SJCRH30 (cell line): ENCODE data around the gene GPC3. TPM values are rescaled to one million over a fixed set of nuclear protein-coding genes. Genes with fewer than 3 reads are reported as not detected.

Experiments
- DNase-seq, 2 experiments: peaks; one replicate each; pipeline ENCODE4 v3.0.0-alpha.2; 2015 to 2020
- H3K27ac ChIP-seq: fragments of 250-450 bp; sonication (Bioruptor Pico); 2 replicates; pipeline ENCODE4 v1.5.1; 2020; ENCODE audit warnings: mild to moderate bottlenecking, moderate library complexity
- H3K27me3 ChIP-seq: fragments of 250-450 bp; sonication (Bioruptor Pico); 2 replicates; pipeline ENCODE4 v1.5.1; 2020; ENCODE audit warnings: mild to moderate bottlenecking, moderate library complexity
- H3K36me3 ChIP-seq: fragments of 250-450 bp; sonication (Bioruptor Pico); 2 replicates; pipeline ENCODE4 v1.5.1; 2020; ENCODE audit warnings: mild to moderate bottlenecking, moderate library complexity
- H3K4me1 ChIP-seq: fragments of 250-450 bp; sonication (Bioruptor Pico); 2 replicates; pipeline ENCODE4 v1.5.1; 2020; ENCODE audit warnings: mild to moderate bottlenecking, moderate library complexity
- H3K4me3 ChIP-seq: fragments of 250-450 bp; sonication (Bioruptor Pico); 2 replicates; pipeline ENCODE4 v1.5.1; 2020; ENCODE audit warnings: mild to moderate bottlenecking, moderate library complexity
- H3K9me3 ChIP-seq: fragments of 250-450 bp; sonication (Bioruptor Pico); replicated peaks from 2 replicates; pipeline ENCODE4 v1.5.1; 2020; ENCODE audit warnings: mild to moderate bottlenecking, moderate library complexity
- total RNA-seq: library from RNA; depleted of rRNA; stranded (reverse); fragments of >200 nt; shearing (Covaris generic); gene quantifications from 2 replicates; pipeline ENCODE4 v1.2.3, GENCODE V29; 2014

GPC3 gene
- total RNA-seq, 1 experiment from 2014 or later: 27.6 TPM

GRCh38 chrX:133966199-133966598, 19.2 kb downstream of the GPC3 start:
- no peaks in the 10 kb centered on the region for H3K9me3 ChIP-seq
- no peaks in the 10 kb centered on the region for H3K27me3 ChIP-seq
- no peak overlapping the region for H3K4me3 ChIP-seq
- no peak for DNase-seq
- no peaks in the 10 kb centered on the region for H3K4me1 ChIP-seq
- H3K27ac ChIP-seq: no peak overlapping the region
- H3K36me3 ChIP-seq: no peaks in the 10 kb centered on the region

- H3K4me1 ChIP-seq: no peaks in the 10 kb centered on the region
- no peak overlapping the region for H3K4me3 ChIP-seq
- H3K36me3 ChIP-seq: no peaks in the 10 kb centered on the region
- H3K9me3 ChIP-seq: no peaks in the 10 kb centered on the region
- DNase-seq: no peak
- no peak overlapping the region for H3K27ac ChIP-seq
- no peaks in the 10 kb centered on the region for H3K27me3 ChIP-seq
Observed at GRCh38 chrX:133965321-133965720, 20.1 kb downstream of the GPC3 start.

DNA sequence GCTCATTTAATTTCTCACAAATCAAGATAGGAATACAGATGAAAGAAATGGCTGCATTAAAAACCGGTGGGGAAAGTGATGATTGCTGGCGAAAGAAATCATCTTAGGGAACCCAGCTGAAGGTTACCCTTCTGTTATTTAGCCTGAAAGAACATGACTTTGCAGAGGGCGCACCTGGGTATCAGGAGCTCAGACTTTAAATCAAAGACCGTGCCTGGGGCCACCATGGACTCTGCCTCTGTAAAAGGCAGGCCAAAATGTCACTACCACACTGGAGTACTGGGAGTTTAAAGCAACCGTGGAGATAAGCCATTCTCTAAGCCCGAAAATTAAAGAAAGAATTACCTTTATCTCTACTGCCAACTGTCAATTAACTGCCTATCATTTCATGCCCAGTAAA, 24.3 kb downstream of the GPC3 start:
- DNase-seq: no peak
- no peaks in the 10 kb centered on the region for H3K9me3 ChIP-seq
- no peak overlapping the region for H3K27ac ChIP-seq
- no peaks in the 10 kb centered on the region for H3K27me3 ChIP-seq
- H3K4me3 ChIP-seq: no peak overlapping the region
- H3K36me3 ChIP-seq: no peaks in the 10 kb centered on the region
- no peaks in the 10 kb centered on the region for H3K4me1 ChIP-seq

GRCh38 chrX:133959972-133960371, 25.4 kb downstream of the GPC3 start:
- Histone ChIP-seq H3K4me1 (no peaks in the 10 kb centered on the region), H3K27me3 (no peaks in the 10 kb centered on the region), H3K36me3 (no peaks in the 10 kb centered on the region), H3K9me3 (no peaks in the 10 kb centered on the region), H3K27ac (no peak overlapping the region), H3K4me3 (no peak overlapping the region)
- DNase-seq: no peak

GRCh38 chrX:133958997-133959688, 26.3 kb downstream of the GPC3 start:
- Histone ChIP-seq H3K4me3 (no peak overlapping the region), H3K4me1 (no peaks in the 10 kb centered on the region), H3K27ac (no peak overlapping the region), H3K9me3 (no peaks in the 10 kb centered on the region), H3K27me3 (no peaks in the 10 kb centered on the region), H3K36me3 (no peaks in the 10 kb centered on the region)
- DNase-seq: no peak

GRCh38 chrX:133956570-133957340, 28.6 kb downstream of the GPC3 start:
- H3K27me3 ChIP-seq: no peaks in the 10 kb centered on the region
- H3K27ac ChIP-seq: no peak overlapping the region
- no peak overlapping the region for H3K4me3 ChIP-seq
- no peaks in the 10 kb centered on the region for H3K4me1 ChIP-seq
- H3K36me3 ChIP-seq: no peaks in the 10 kb centered on the region
- no peak for DNase-seq
- no peaks in the 10 kb centered on the region for H3K9me3 ChIP-seq

DNA sequence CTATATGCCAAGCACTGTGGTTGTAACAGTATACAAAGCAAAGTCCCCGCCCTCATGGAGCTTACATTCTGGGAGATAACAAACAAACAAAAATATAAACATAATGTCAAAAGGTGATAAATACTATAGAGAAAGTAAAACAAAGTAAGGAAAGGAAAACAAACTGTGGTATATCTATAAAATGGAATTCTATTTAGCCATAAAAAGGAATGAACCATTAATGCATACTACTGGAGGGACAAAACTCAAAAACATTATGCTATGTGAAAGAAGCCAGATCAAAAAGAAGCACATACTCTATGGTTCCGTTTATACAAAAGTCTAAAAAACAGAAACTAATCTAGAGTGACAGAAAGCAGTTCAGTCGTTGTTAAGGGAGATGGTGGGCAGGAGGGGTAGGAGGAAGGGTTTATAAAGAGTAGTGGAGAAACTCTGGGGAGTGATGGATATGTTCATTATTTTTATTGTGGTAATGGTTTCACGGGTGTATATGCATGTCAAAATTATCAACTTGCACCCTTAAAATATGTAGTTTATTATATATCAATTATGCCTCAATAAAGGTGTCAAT, 31.5 kb downstream of the GPC3 start:
- Histone ChIP-seq H3K27me3 (no peaks in the 10 kb centered on the region), H3K27ac (no peak overlapping the region), H3K4me1 (no peaks in the 10 kb centered on the region), H3K4me3 (no peak overlapping the region), H3K36me3 (no peaks in the 10 kb centered on the region), H3K9me3 (no peaks in the 10 kb centered on the region)
- DNase-seq: no peak

DNA sequence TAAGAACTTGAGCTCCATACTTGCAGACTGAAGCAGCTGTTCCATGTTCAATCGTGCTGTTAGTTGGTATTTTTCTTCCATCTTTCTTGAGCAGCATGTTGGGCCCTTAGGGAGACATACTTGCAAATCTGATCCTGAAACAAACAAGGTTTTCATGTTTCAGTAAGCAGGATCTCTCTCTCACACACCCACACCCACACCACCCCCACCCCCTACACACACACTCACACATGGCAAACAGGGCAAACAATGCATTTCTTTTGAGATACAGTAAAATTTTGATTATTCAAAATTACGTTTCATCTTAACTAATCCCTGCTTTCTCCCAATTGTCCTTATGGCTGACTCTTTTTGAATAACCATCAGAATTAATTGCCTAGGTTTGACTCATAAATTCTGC, 32.3 kb downstream of the GPC3 start:
- no peak overlapping the region for H3K27ac ChIP-seq
- no peak overlapping the region for H3K4me3 ChIP-seq
- no peaks in the 10 kb centered on the region for H3K36me3 ChIP-seq
- peak; percentile 2 to 33 for DNase-seq
- H3K27me3 ChIP-seq: no peaks in the 10 kb centered on the region
- no peaks in the 10 kb centered on the region for H3K4me1 ChIP-seq
- H3K9me3 ChIP-seq: no peaks in the 10 kb centered on the region

DNA sequence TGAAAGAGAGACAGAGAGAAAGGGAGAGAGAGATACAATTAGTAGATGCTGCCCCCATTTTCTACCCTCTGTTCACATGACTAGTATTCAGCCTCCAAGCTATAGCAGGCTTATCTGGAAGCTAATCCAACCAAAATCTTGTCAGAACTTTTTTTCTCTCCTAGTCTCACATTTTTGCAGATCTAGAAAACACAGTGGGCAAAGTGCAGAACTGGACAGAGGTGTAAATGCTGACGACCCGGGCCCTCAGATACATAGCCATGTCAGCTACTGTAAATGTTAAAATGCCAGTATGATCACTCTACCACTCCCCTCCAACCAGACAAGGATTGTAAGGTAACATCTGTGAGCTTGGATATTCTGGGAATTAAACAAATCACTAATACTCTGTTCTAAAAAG, 34.3 kb downstream of the GPC3 start:
- DNase-seq: no peak
- no peaks in the 10 kb centered on the region for H3K9me3 ChIP-seq
- H3K4me1 ChIP-seq: no peaks in the 10 kb centered on the region
- no peak overlapping the region for H3K27ac ChIP-seq
- H3K4me3 ChIP-seq: no peak overlapping the region
- H3K36me3 ChIP-seq: no peaks in the 10 kb centered on the region
- no peaks in the 10 kb centered on the region for H3K27me3 ChIP-seq

DNA sequence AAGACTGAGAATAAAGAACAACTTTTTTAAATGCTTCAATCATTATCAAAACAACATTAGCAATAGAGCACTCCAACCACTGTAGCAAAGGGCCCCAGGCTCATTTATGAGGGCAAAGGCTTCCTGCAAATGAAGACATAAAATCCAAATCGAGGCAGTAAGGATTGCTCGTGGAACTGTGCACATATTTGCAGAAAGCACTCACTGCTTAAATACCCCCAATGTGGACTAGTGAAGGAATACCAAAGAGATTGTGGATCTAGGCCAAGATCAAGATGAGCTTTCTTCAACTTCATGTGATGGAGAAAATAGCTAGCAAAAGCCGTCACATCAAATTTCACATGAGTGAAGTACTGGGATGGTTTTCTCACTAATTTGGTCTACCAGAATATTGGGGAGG, 35.2 kb downstream of the GPC3 start:
- DNase-seq: no peak
- H3K9me3 ChIP-seq: no peaks in the 10 kb centered on the region
- no peaks in the 10 kb centered on the region for H3K27me3 ChIP-seq
- no peak overlapping the region for H3K4me3 ChIP-seq
- H3K4me1 ChIP-seq: no peaks in the 10 kb centered on the region
- H3K27ac ChIP-seq: no peak overlapping the region
- H3K36me3 ChIP-seq: no peaks in the 10 kb centered on the region

DNA sequence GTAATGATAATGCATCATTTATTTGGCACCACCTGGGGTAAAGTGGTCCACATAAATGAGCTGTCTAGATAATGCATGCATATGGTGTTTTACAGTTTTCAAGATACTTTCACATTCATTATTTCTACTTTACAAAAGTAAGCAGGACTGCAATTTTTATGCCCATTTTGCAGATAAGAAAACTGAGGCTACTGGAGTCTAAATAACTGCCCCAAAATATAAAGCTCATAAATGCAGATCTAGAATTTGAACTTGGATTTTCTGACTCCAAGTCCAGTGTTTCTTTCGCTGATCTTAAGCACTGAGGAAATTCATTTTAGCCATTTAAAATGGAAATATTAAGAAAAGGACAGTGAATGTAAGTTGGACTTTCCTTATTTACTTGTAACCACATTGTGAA, 36.5 kb downstream of the GPC3 start:
- Histone ChIP-seq H3K27me3 (no peaks in the 10 kb centered on the region), H3K36me3 (no peaks in the 10 kb centered on the region), H3K4me3 (no peak overlapping the region), H3K4me1 (no peaks in the 10 kb centered on the region), H3K27ac (no peak overlapping the region), H3K9me3 (no peaks in the 10 kb centered on the region)
- DNase-seq: no peak

DNA sequence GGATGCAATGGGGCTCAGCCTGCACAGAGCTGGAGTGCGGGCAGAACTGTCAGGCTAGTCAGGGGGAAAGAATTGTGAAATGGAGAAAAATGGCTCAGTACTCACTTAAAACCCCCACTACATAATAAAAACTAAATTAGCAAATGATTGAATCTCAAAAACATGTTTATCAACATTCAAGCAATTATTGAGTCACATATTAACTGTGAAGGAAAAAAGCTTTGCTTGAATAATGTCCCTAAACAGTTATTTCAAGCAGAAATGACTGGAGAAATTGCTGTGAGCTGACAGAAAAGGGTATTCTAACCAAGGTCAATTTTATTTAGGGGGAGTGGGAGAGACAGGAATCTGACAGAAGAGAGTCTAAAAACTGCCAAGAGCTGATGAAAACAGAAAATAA, 37.4 kb downstream of the GPC3 start:
- Histone ChIP-seq H3K36me3 (no peaks in the 10 kb centered on the region), H3K4me1 (no peaks in the 10 kb centered on the region), H3K27ac (no peak overlapping the region), H3K9me3 (no peaks in the 10 kb centered on the region), H3K4me3 (no peak overlapping the region), H3K27me3 (no peaks in the 10 kb centered on the region)
- DNase-seq: no peak

DNA sequence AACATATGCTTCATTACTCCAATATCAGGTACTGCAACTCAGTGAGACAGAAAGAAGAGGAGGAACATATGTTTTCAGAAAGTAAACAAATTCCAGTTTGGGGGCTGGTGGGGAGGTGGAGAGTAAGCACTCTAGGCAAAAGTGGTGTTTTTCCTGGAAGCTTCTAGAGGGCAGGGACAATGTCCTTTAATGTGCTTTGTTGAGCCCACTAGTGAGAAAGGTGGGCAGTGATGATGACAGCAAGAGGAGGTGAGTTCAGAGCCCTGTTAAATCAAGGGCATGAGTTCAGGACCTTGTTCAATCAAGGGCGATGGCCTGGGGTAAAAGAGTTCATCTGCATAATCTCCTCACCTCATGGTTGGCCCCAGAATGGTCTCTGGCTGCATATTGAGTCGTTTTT, 38.4 kb downstream of the GPC3 start:
- no peak overlapping the region for H3K27ac ChIP-seq
- no peaks in the 10 kb centered on the region for H3K27me3 ChIP-seq
- H3K9me3 ChIP-seq: no peaks in the 10 kb centered on the region
- no peaks in the 10 kb centered on the region for H3K4me1 ChIP-seq
- DNase-seq: no peak
- H3K4me3 ChIP-seq: no peak overlapping the region
- H3K36me3 ChIP-seq: no peaks in the 10 kb centered on the region

- Histone ChIP-seq H3K27me3 (no peaks in the 10 kb centered on the region), H3K4me1 (peaks cover 10% of the 10 kb centered on the region; the same call in 1 of the 2 replicates), H3K4me3 (no peak overlapping the region), H3K27ac (no peak overlapping the region), H3K36me3 (no peaks in the 10 kb centered on the region), H3K9me3 (no peaks in the 10 kb centered on the region)
- no peak for DNase-seq
Observed at GRCh38 chrX:133943507-133943906, 41.9 kb downstream of the GPC3 start.

GRCh38 chrX:133939655-133940302, 45.6 kb downstream of the GPC3 start:
- Histone ChIP-seq H3K4me1 (peaks cover 10% of the 10 kb centered on the region; the same call in 1 of the 2 replicates), H3K27ac (peak overlapping the region; percentile 32), H3K4me3 (no peak overlapping the region), H3K9me3 (no peaks in the 10 kb centered on the region), H3K27me3 (no peaks in the 10 kb centered on the region), H3K36me3 (no peaks in the 10 kb centered on the region)
- DNase-seq: peak in 1 of 2 experiments; percentile 15
